ENCODE measurements around the gene ZNF444.

Gene ZNF444

GRCh38 chr19:56094449-56094848 is 46.6 kb upstream of the ZNF444 start:
- no peak overlapping the region for H3K4me2 ChIP-seq (ENCODE audit: low read depth, low read length, poor library complexity, severe bottlenecking)

GRCh38 chr19:56096665-56097064 is 44.4 kb upstream of the ZNF444 start:
- Histone ChIP-seq H3K27me3 (ENCODE audit: low read length) (no peaks in the 10 kb centered on the region), H3K36me3 (ENCODE audit: low read length) (no peaks in the 10 kb centered on the region), H3K79me2 (ENCODE audit: insufficient read depth, low read length) (peaks cover 13% of the 10 kb centered on the region), H3K4me2 (ENCODE audit: low read depth, low read length, poor library complexity, severe bottlenecking) (no peak overlapping the region), H3K27ac (ENCODE audit: low read depth, low read length) (no peak overlapping the region), H3K9me3 (ENCODE audit: insufficient read depth, low read length) (no peaks in the 10 kb centered on the region), H3K4me3 (ENCODE audit: insufficient read depth, low read length, poor library complexity, severe bottlenecking) (no peak overlapping the region), H3F3A (ENCODE audit: insufficient read depth) (no peaks in the 10 kb centered on the region), H2AFZ (ENCODE audit: low read depth, low read length, severe bottlenecking) (no peak overlapping the region), H4K20me1 (ENCODE audit: low read depth, low read length) (no peaks in the 10 kb centered on the region; the same call in 1 of the 2 replicates), H3K9ac (ENCODE audit: low read length) (no peak overlapping the region), H3K9me2 (replicated peaks; ENCODE audit: insufficient read depth, low read length) (no peaks in the 10 kb centered on the region)
- TF ChIP-seq EZH2phosphoT487 (conservative IDR thresholded peaks at IDR 0.05; ENCODE audit: low read length) = no peak
- TF ChIP-seq, protein P1, sequence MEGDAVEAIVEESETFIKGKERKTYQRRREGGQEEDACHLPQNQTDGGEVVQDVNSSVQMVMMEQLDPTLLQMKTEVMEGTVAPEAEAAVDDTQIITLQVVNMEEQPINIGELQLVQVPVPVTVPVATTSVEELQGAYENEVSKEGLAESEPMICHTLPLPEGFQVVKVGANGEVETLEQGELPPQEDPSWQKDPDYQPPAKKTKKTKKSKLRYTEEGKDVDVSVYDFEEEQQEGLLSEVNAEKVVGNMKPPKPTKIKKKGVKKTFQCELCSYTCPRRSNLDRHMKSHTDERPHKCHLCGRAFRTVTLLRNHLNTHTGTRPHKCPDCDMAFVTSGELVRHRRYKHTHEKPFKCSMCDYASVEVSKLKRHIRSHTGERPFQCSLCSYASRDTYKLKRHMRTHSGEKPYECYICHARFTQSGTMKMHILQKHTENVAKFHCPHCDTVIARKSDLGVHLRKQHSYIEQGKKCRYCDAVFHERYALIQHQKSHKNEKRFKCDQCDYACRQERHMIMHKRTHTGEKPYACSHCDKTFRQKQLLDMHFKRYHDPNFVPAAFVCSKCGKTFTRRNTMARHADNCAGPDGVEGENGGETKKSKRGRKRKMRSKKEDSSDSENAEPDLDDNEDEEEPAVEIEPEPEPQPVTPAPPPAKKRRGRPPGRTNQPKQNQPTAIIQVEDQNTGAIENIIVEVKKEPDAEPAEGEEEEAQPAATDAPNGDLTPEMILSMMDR (IDR thresholded peaks at IDR 0.05; ENCODE audit: insufficient read depth, low read length, poor library complexity, severe bottlenecking) = no peak

More at GRCh38 chr19:56094449-56094848, 46.6 kb upstream of the ZNF444 start:
- Histone ChIP-seq H3K9me3 (ENCODE audit: insufficient read depth, low read length) (no peaks in the 10 kb centered on the region), H3K4me3 (ENCODE audit: insufficient read depth, low read length, poor library complexity, severe bottlenecking) (no peak overlapping the region), H3K9me2 (replicated peaks; ENCODE audit: insufficient read depth, low read length) (no peaks in the 10 kb centered on the region), H3K27ac (ENCODE audit: low read depth, low read length) (no peak overlapping the region), H3K27me3 (ENCODE audit: low read length) (no peaks in the 10 kb centered on the region), H4K20me1 (ENCODE audit: low read depth, low read length) (no peaks in the 10 kb centered on the region; the same call in 1 of the 2 replicates), H2AFZ (ENCODE audit: low read depth, low read length, severe bottlenecking) (no peak overlapping the region), H3K9ac (ENCODE audit: low read length) (no peak overlapping the region), H3K79me2 (ENCODE audit: insufficient read depth, low read length) (peaks cover 14% of the 10 kb centered on the region), H3F3A (ENCODE audit: insufficient read depth) (no peaks in the 10 kb centered on the region), H3K36me3 (ENCODE audit: low read length) (no peaks in the 10 kb centered on the region)
- TF ChIP-seq, protein P1 (IDR thresholded peaks at IDR 0.05; ENCODE audit: insufficient read depth, low read length, poor library complexity, severe bottlenecking) = no peak
- no peak for TF ChIP-seq EZH2phosphoT487 (conservative IDR thresholded peaks at IDR 0.05; ENCODE audit: low read length)

DNA sequence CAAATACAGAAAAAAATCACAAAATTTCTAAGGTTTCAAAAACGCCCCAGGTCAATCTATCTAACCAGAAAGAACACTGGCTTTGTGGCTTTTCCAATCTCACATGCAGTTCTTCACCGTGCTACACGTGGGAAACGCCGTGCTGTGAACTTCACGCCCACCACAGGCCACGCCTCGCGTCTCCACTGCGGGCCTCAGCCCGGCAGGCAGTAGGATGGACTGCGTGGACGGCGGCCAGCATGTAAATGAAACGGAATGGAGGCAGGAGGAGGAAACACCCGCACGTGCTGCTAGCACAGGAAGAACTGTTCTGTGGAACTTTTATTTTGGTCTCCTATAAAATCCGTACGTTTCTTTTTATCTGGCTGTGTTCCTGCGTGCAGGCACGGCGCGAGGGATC is 43.8 kb upstream of the ZNF444 start:
- Histone ChIP-seq H3K27me3 (ENCODE audit: low read length) (no peaks in the 10 kb centered on the region), H3K79me2 (ENCODE audit: insufficient read depth, low read length) (peaks cover 16% of the 10 kb centered on the region), H3F3A (ENCODE audit: insufficient read depth) (no peaks in the 10 kb centered on the region), H3K9ac (ENCODE audit: low read length) (no peak overlapping the region), H3K9me3 (ENCODE audit: insufficient read depth, low read length) (no peaks in the 10 kb centered on the region), H3K36me3 (ENCODE audit: low read length) (no peaks in the 10 kb centered on the region), H2AFZ (ENCODE audit: low read depth, low read length, severe bottlenecking) (no peak overlapping the region), H4K20me1 (ENCODE audit: low read depth, low read length) (no peaks in the 10 kb centered on the region; the same call in 1 of the 2 replicates), H3K4me2 (ENCODE audit: low read depth, low read length, poor library complexity, severe bottlenecking) (no peak overlapping the region), H3K4me3 (ENCODE audit: insufficient read depth, low read length, poor library complexity, severe bottlenecking) (no peak overlapping the region), H3K27ac (ENCODE audit: low read depth, low read length) (no peak overlapping the region), H3K9me2 (replicated peaks; ENCODE audit: insufficient read depth, low read length) (no peaks in the 10 kb centered on the region)
- no peak for TF ChIP-seq EZH2phosphoT487 (conservative IDR thresholded peaks at IDR 0.05; ENCODE audit: low read length)
- TF ChIP-seq, protein P1 (IDR thresholded peaks at IDR 0.05; ENCODE audit: insufficient read depth, low read length, poor library complexity, severe bottlenecking) = no peak

All from SU-DHL-6 (cell line).